D721Med (cell line): ENCODE measurements around the gene SCN11A.

Source experiments
- DNase-seq: peaks from one replicate; pipeline ENCODE4 v3.0.0; 2011; ENCODE audit warnings: low spot score; ENCODE audit not compliant: insufficient read length
- FAIRE-seq: peaks from 2 replicates; lab custom pipeline; 2011; peaks lifted over from hg19 to GRCh38; lab: Jason Lieb, UNC
- CTCF ChIP-seq: IDR thresholded peaks from 2 replicates; pipeline ENCODE4 v1.5.1; 2012; ENCODE audit warnings: mild to moderate bottlenecking, control low read depth; ENCODE audit not compliant: insufficient read depth; ENCODE audit errors: missing control alignments

SCN11A gene

GRCh38 chr3:39022286-39022630 lies 29.5 kb downstream of the SCN11A start:
- no peak for TF ChIP-seq CTCF
- no peak for FAIRE-seq
- no peak for DNase-seq

- DNase-seq (no peak), FAIRE-seq (no peak)
- TF ChIP-seq CTCF, result no peak
Observed at GRCh38 chr3:39021465-39022285, 30.1 kb downstream of the SCN11A start.

GRCh38 chr3:39021029-39021428 lies 30.7 kb downstream of the SCN11A start:
- DNase-seq (no peak), FAIRE-seq (no peak)
- TF ChIP-seq CTCF, result no peak

GRCh38 chr3:39019299-39019698 lies 32.4 kb downstream of the SCN11A start:
- no peak for FAIRE-seq
- DNase-seq, result no peak
- no peak for TF ChIP-seq CTCF

GRCh38 chr3:39015418-39015817 lies 36.3 kb downstream of the SCN11A start:
- no peak for DNase-seq
- FAIRE-seq, result no peak
- no peak for TF ChIP-seq CTCF

- DNase-seq, result no peak
- no peak for TF ChIP-seq CTCF
- no peak for FAIRE-seq
Observed at GRCh38 chr3:39013921-39014509, 37.7 kb downstream of the SCN11A start.

GRCh38 chr3:39013289-39013688 lies 38.5 kb downstream of the SCN11A start:
- no peak for TF ChIP-seq CTCF
- DNase-seq (no peak), FAIRE-seq (no peak)
